ENCODE data around the gene ZYX.

The ZYX gene

GRCh38 chr7:143433759-143434158, 52.6 kb downstream of the ZYX start:
- Histone ChIP-seq H3K36me3 (ENCODE audit: control insufficient read depth, insufficient read depth, low read length, severe bottlenecking) (no peaks in the 10 kb centered on the region), H3K27me3 (replicated peaks; ENCODE audit: control insufficient read depth, insufficient read depth, low read length) (no peaks in the 10 kb centered on the region), H3K4me3 (ENCODE audit: low read length) (no peak overlapping the region), H3K4me1 (ENCODE audit: control insufficient read depth, insufficient read depth, low read length) (peaks cover 24% of the 10 kb centered on the region), H3K9me3 (ENCODE audit: control insufficient read depth, low read length) (no peaks in the 10 kb centered on the region), H3K9ac (ENCODE audit: low read length) (no peak overlapping the region)
- no peak for DNase-seq (ENCODE audit: low read depth)

GRCh38 chr7:143434660-143435059, 53.5 kb downstream of the ZYX start:
- peak overlapping the region; percentile 44 for H3K4me3 ChIP-seq (ENCODE audit: low read length)
- no peaks in the 10 kb centered on the region for H3K36me3 ChIP-seq (ENCODE audit: control insufficient read depth, insufficient read depth, low read length, severe bottlenecking)
- no peak overlapping the region for H3K9ac ChIP-seq (ENCODE audit: low read length)
- DNase-seq (ENCODE audit: low read depth), result no peak
- H3K9me3 ChIP-seq (ENCODE audit: control insufficient read depth, low read length), result no peaks in the 10 kb centered on the region
- peaks cover 22% of the 10 kb centered on the region for H3K4me1 ChIP-seq (ENCODE audit: control insufficient read depth, insufficient read depth, low read length)
- no peaks in the 10 kb centered on the region for H3K27me3 ChIP-seq (replicated peaks; ENCODE audit: control insufficient read depth, insufficient read depth, low read length)

DNA sequence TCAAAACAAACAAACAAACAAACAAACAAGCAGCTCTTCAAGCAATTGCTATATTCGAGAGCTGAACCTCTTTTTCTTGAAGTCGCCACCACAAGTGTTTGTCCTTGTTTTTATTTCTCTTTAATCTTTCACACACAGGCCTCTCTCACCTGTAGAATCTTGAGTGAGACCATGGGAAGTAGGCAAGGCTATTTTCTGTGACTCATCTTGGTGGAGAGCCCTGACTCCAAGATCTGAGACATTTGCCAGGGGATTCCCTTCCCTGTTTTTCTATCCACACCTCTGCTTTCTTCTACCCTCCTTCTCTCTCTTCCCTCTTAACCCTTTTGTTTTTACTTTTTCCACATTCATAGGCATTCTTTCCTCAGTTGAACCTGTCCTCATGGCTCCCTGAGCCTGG, 54.1 kb downstream of the ZYX start:
- H3K27me3 ChIP-seq (replicated peaks; ENCODE audit: control insufficient read depth, insufficient read depth, low read length), result no peaks in the 10 kb centered on the region
- no peak overlapping the region for H3K9ac ChIP-seq (ENCODE audit: low read length)
- no peak for DNase-seq (ENCODE audit: low read depth)
- H3K4me1 ChIP-seq (ENCODE audit: control insufficient read depth, insufficient read depth, low read length), result peaks cover 16% of the 10 kb centered on the region
- no peak overlapping the region for H3K4me3 ChIP-seq (ENCODE audit: low read length)
- H3K9me3 ChIP-seq (ENCODE audit: control insufficient read depth, low read length), result no peaks in the 10 kb centered on the region
- no peaks in the 10 kb centered on the region for H3K36me3 ChIP-seq (ENCODE audit: control insufficient read depth, insufficient read depth, low read length, severe bottlenecking)

- Histone ChIP-seq H3K27me3 (replicated peaks; ENCODE audit: control insufficient read depth, insufficient read depth, low read length) (no peaks in the 10 kb centered on the region), H3K9ac (ENCODE audit: low read length) (no peak overlapping the region), H3K36me3 (ENCODE audit: control insufficient read depth, insufficient read depth, low read length, severe bottlenecking) (no peaks in the 10 kb centered on the region), H3K4me3 (ENCODE audit: low read length) (no peak overlapping the region), H3K4me1 (ENCODE audit: control insufficient read depth, insufficient read depth, low read length) (peaks cover 8% of the 10 kb centered on the region), H3K9me3 (ENCODE audit: control insufficient read depth, low read length) (no peaks in the 10 kb centered on the region)
- no peak for DNase-seq (ENCODE audit: low read depth)
Measured at GRCh38 chr7:143436325-143436946, 55.3 kb downstream of the ZYX start.

GRCh38 chr7:143437578-143437977, 56.4 kb downstream of the ZYX start:
- no peak for DNase-seq (ENCODE audit: low read depth)

DNA sequence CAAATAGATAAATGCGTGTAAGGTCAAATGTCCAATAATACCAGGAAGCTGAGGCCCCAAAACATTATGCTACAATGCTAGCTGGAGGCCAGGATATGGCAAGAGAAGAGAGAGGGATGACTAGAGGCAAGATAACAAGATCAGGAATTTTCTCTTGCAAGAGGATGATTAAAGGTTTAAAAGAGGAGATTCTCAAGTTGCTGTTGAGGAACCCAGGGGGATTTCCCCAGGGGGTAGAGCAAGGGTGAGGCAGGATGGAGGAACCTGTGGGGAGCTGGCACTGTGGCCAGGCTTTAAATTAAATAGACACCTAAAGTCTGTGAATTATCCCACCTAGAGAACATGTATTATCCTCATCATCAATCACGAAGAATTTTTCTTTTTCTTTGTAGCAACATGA, 58.7 kb downstream of the ZYX start:
- Histone ChIP-seq H3K36me3 (ENCODE audit: control insufficient read depth, insufficient read depth, low read length, severe bottlenecking) (no peaks in the 10 kb centered on the region), H3K9ac (ENCODE audit: low read length) (no peak overlapping the region), H3K9me3 (ENCODE audit: control insufficient read depth, low read length) (no peaks in the 10 kb centered on the region), H3K4me3 (ENCODE audit: low read length) (no peak overlapping the region), H3K27me3 (replicated peaks; ENCODE audit: control insufficient read depth, insufficient read depth, low read length) (no peaks in the 10 kb centered on the region), H3K4me1 (ENCODE audit: control insufficient read depth, insufficient read depth, low read length) (peaks cover 6% of the 10 kb centered on the region)
- DNase-seq (ENCODE audit: low read depth), result no peak

More at GRCh38 chr7:143437578-143437977, 56.4 kb downstream of the ZYX start:
- H3K4me1 ChIP-seq (ENCODE audit: control insufficient read depth, insufficient read depth, low read length), result peaks cover 8% of the 10 kb centered on the region
- no peak overlapping the region for H3K4me3 ChIP-seq (ENCODE audit: low read length)
- H3K27me3 ChIP-seq (replicated peaks; ENCODE audit: control insufficient read depth, insufficient read depth, low read length), result no peaks in the 10 kb centered on the region
- H3K9ac ChIP-seq (ENCODE audit: low read length), result no peak overlapping the region
- no peaks in the 10 kb centered on the region for H3K9me3 ChIP-seq (ENCODE audit: control insufficient read depth, low read length)
- H3K36me3 ChIP-seq (ENCODE audit: control insufficient read depth, insufficient read depth, low read length, severe bottlenecking), result no peaks in the 10 kb centered on the region
